GM12873 (cell line): ENCODE data around the gene SMIM26.

Experiments used
- TF ChIP-seq, protein P1 (sequence below): IDR thresholded peaks from 2 replicates; pipeline ENCODE4 v1.5.1; 2012; ENCODE audit warnings: low read depth, mild to moderate bottlenecking, moderate library complexity, low read length, control low read depth; ENCODE audit not compliant: insufficient read depth; ENCODE audit errors: missing control alignments

Gene SMIM26

GRCh38 chr20:18548465-18548864 is 18.8 kb upstream of the SMIM26 start:
- TF ChIP-seq, protein P1, sequence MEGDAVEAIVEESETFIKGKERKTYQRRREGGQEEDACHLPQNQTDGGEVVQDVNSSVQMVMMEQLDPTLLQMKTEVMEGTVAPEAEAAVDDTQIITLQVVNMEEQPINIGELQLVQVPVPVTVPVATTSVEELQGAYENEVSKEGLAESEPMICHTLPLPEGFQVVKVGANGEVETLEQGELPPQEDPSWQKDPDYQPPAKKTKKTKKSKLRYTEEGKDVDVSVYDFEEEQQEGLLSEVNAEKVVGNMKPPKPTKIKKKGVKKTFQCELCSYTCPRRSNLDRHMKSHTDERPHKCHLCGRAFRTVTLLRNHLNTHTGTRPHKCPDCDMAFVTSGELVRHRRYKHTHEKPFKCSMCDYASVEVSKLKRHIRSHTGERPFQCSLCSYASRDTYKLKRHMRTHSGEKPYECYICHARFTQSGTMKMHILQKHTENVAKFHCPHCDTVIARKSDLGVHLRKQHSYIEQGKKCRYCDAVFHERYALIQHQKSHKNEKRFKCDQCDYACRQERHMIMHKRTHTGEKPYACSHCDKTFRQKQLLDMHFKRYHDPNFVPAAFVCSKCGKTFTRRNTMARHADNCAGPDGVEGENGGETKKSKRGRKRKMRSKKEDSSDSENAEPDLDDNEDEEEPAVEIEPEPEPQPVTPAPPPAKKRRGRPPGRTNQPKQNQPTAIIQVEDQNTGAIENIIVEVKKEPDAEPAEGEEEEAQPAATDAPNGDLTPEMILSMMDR: no peak

GRCh38 chr20:18553746-18554145 is 13.5 kb upstream of the SMIM26 start:
- TF ChIP-seq, protein P1: no peak

DNA sequence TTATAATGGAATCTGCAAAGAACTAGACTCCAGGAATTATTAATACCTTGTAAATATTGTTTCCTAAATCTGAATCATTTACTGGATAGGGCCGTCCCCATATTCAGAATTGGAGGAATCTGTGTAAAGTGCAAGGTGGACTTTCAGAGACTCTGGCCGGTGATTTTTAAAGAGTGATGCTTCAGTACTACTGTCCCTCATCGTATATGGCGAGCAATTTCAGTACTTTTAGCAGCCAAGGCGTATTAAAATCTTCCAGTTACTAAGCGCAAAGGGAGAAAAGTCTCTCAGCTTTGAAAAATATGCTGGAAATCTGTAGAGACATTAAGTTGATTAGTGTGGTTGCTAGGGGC is 483 bp downstream of the SMIM26 start:
- TF ChIP-seq, protein P1: no peak

GRCh38 chr20:18571009-18571408 is 3.8 kb downstream of the SMIM26 start:
- TF ChIP-seq, protein P1: no peak

DNA sequence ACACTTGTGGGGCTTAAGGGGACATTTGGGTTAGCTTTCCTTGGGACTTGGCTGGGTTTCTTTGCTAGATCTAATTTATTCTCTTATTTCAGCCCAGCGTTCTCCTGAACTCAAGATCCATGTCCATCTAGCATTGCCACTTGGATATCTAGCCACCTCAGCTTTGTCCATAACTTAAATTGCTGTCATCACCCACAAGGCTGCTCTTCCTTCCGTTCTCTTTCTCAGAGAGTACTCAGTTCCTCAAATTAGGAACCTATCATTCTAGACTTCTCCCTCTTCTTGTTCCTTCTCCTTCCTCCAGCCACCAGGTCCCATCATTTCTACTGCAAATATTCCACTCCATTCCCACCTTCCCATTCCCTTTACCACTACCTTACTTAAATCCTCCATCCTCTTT is 4.3 kb downstream of the SMIM26 start:
- TF ChIP-seq, protein P1: no peak

- TF ChIP-seq, protein P1: no peak
Measured at GRCh38 chr20:18577942-18578341, 10.7 kb downstream of the SMIM26 start.

- TF ChIP-seq, protein P1: no peak
Measured at GRCh38 chr20:18578581-18578980, 11.3 kb downstream of the SMIM26 start.
